ENCODE results near the gene CD96. TPM values are rescaled to one million over a fixed set of nuclear protein-coding genes. Genes with fewer than 3 reads are reported as not detected.
A peak's percentile ranks its signal among the peaks of the same experiment; 100 is the strongest.

The CD96 gene
- total RNA-seq, 1 experiment from 2014 or later, result not detected

- TF ChIP-seq EZH2 (IDR thresholded peaks at IDR 0.05; ENCODE audit: low read length, unreplicated experiment), result no peak
- TF ChIP-seq EZH2phosphoT487 (IDR thresholded peaks at IDR 0.05; ENCODE audit: borderline replicate concordance, low read length), result no peak
- TF ChIP-seq CTCF (conservative IDR thresholded peaks at IDR 0.05; ENCODE audit: low read depth, low read length), result peak; percentile 99
- ATAC-seq (peak; percentile 81), DNase-seq (peak; percentile 89)
- H3K4me2 ChIP-seq (ENCODE audit: low read length), result peak overlapping the region; percentile 81
- H3K9ac ChIP-seq (ENCODE audit: low read length), result peak overlapping the region; percentile 30
- peaks cover 12% of the 10 kb centered on the region for H3F3A ChIP-seq (ENCODE audit: low read length, unreplicated experiment)
- no peaks in the 10 kb centered on the region for H3K9me3 ChIP-seq (ENCODE audit: low read length)
- POLR2A ChIA-PET (ENCODE audit: unreplicated experiment), result interaction anchor here (0.6 to 0.7 kb wide), 2 partner anchors 25 to 240 kb away, joined by 3 read pairs; no protein-coding TSS in a partner anchor
- H3K4me1 ChIP-seq (ENCODE audit: insufficient read depth, low read length), result peaks cover 32% of the 10 kb centered on the region
- H3K27me3 ChIP-seq (ENCODE audit: low read length), result no peaks in the 10 kb centered on the region
- intact Hi-C loops (cut with micrococcal nuclease), result loop anchor here (1.0 to 10.0 kb wide), 16 partner anchors 55 to 1807 kb away; partner anchors contain the start of gene NECTIN3
- H3K36me3 ChIP-seq (ENCODE audit: low read depth, low read length), result no peaks in the 10 kb centered on the region
- H3K27ac ChIP-seq (ENCODE audit: low read length), result peak overlapping the region; percentile 82
- peak overlapping the region; percentile 49 for H3K4me3 ChIP-seq (ENCODE audit: low read length)
- no TSS peak for BruUV-seq (replicated peaks)
- peak overlapping the region; percentile 46 for H2AFZ ChIP-seq (ENCODE audit: low read length)
- H3K9me2 ChIP-seq (replicated peaks; ENCODE audit: low read length), result no peaks in the 10 kb centered on the region
- CTCF ChIA-PET, result interaction anchor here (0.6 to 2.0 kb wide), 6 partner anchors 263 to 1972 kb away, joined by 3 to 9 read pairs (median 3); no protein-coding TSS in a partner anchor
- H3K79me2 ChIP-seq (ENCODE audit: low read length), result no peaks in the 10 kb centered on the region
- no peaks in the 10 kb centered on the region for H4K20me1 ChIP-seq (ENCODE audit: low read length)
Measured at GRCh38 chr3:111539351-111540331, 2.4 kb upstream of the CD96 start.

GRCh38 chr3:111541391-111541790 is 606 bp upstream of the CD96 start:
- Histone ChIP-seq H3K9ac (ENCODE audit: low read length) (no peak overlapping the region), H4K20me1 (ENCODE audit: low read length) (no peaks in the 10 kb centered on the region), H3K27ac (ENCODE audit: low read length) (no peak overlapping the region), H3K9me3 (ENCODE audit: low read length) (no peaks in the 10 kb centered on the region), H3K4me2 (ENCODE audit: low read length) (no peak overlapping the region), H3K9me2 (replicated peaks; ENCODE audit: low read length) (no peaks in the 10 kb centered on the region), H3K79me2 (ENCODE audit: low read length) (no peaks in the 10 kb centered on the region), H3K36me3 (ENCODE audit: low read depth, low read length) (no peaks in the 10 kb centered on the region), H3F3A (ENCODE audit: low read length, unreplicated experiment) (peaks cover 12% of the 10 kb centered on the region), H3K4me3 (ENCODE audit: low read length) (no peak overlapping the region), H3K4me1 (ENCODE audit: insufficient read depth, low read length) (peaks cover 22% of the 10 kb centered on the region), H3K27me3 (ENCODE audit: low read length) (no peaks in the 10 kb centered on the region), H2AFZ (ENCODE audit: low read length) (no peak overlapping the region)
- intact Hi-C loops (cut with micrococcal nuclease), result no loop called here
- no peak for DNase-seq
- POLR2A ChIA-PET (ENCODE audit: unreplicated experiment), result no interaction called here
- no peak for TF ChIP-seq CTCF (conservative IDR thresholded peaks at IDR 0.05; ENCODE audit: low read depth, low read length)
- TF ChIP-seq EZH2phosphoT487 (IDR thresholded peaks at IDR 0.05; ENCODE audit: borderline replicate concordance, low read length), result no peak
- no peak for TF ChIP-seq EZH2 (IDR thresholded peaks at IDR 0.05; ENCODE audit: low read length, unreplicated experiment)
- CTCF ChIA-PET, result no interaction called here
- BruUV-seq (replicated peaks), result no TSS peak
- ATAC-seq, result no peak
